HG03575 (cell line): Measurements from ENCODE around the gene CMTR1.

Experiments used
- ATAC-seq: cut with Tn5 transposase; IDR thresholded peaks from one replicate; pipeline ENCODE4 v1.9.1; 2021; ENCODE audit not compliant: unreplicated experiment, insufficient number of reproducible peaks, low FRiP score; ENCODE audit errors: extremely low read depth

Gene CMTR1

GRCh38 chr6:37502703-37503291 is 69.8 kb downstream of the CMTR1 start:
- ATAC-seq: no peak

GRCh38 chr6:37503309-37503965 is 70.4 kb downstream of the CMTR1 start:
- no peak for ATAC-seq

- no peak for ATAC-seq
Observed at GRCh38 chr6:37504024-37504423, 71.0 kb downstream of the CMTR1 start.

GRCh38 chr6:37506479-37506878 is 73.5 kb downstream of the CMTR1 start:
- no peak for ATAC-seq

- ATAC-seq: no peak
Observed at GRCh38 chr6:37507077-37507476, 74.1 kb downstream of the CMTR1 start.

GRCh38 chr6:37507690-37508421 is 74.8 kb downstream of the CMTR1 start:
- ATAC-seq: no peak

GRCh38 chr6:37511201-37511600 is 78.2 kb downstream of the CMTR1 start:
- no peak for ATAC-seq

- no peak for ATAC-seq
Observed at GRCh38 chr6:37511910-37512399, 78.9 kb downstream of the CMTR1 start.

- no peak for ATAC-seq
Observed at GRCh38 chr6:37512400-37513011, 79.5 kb downstream of the CMTR1 start.

GRCh38 chr6:37513155-37513554 is 80.1 kb downstream of the CMTR1 start:
- no peak for ATAC-seq

GRCh38 chr6:37513576-37513975 is 80.6 kb downstream of the CMTR1 start:
- ATAC-seq: no peak

GRCh38 chr6:37514321-37514771 is 81.3 kb downstream of the CMTR1 start:
- no peak for ATAC-seq

GRCh38 chr6:37514837-37515236 is 81.8 kb downstream of the CMTR1 start:
- ATAC-seq: no peak

- no peak for ATAC-seq
Observed at GRCh38 chr6:37515712-37516075, 82.7 kb downstream of the CMTR1 start.

- ATAC-seq: no peak
Observed at GRCh38 chr6:37516076-37516919, 83.3 kb downstream of the CMTR1 start.

- ATAC-seq: no peak
Observed at GRCh38 chr6:37516920-37517405, 83.9 kb downstream of the CMTR1 start.

- ATAC-seq: no peak
Observed at GRCh38 chr6:37517411-37517812, 84.4 kb downstream of the CMTR1 start.

- no peak for ATAC-seq
Observed at GRCh38 chr6:37518116-37518515, 85.1 kb downstream of the CMTR1 start.

- no peak for ATAC-seq
Observed at GRCh38 chr6:37519461-37519860, 86.4 kb downstream of the CMTR1 start.
